Choroid plexus epithelial cell (primary cell): Measurements from ENCODE around the gene GALR3.
A peak's percentile ranks its signal among the peaks of the same experiment; 100 is the strongest.

Experiments used
- DNase-seq: peaks from one replicate; pipeline ENCODE4 v3.0.0-alpha.2; 2010; ENCODE audit warnings: low read depth
- H3K4me3 ChIP-seq: 2 replicates; pipeline ENCODE4 v1.5.1; 2011; ENCODE audit warnings: low read depth, mild to moderate bottlenecking, control low read depth, low read length, moderate library complexity
- CTCF ChIP-seq: conservative IDR thresholded peaks from 2 replicates; pipeline ENCODE4 v1.5.1; 2011; ENCODE audit warnings: low read depth, mild to moderate bottlenecking, control low read depth, inconsistent platforms, low read length, moderate library complexity

The GALR3 gene

GRCh38 chr22:37816543-37817180 lies 6.5 kb upstream of the GALR3 start:
- H3K4me3 ChIP-seq: no peak overlapping the region
- no peak for TF ChIP-seq CTCF
- no peak for DNase-seq

GRCh38 chr22:37817705-37818408 lies 5.3 kb upstream of the GALR3 start:
- peak overlapping the region; percentile 52 for H3K4me3 ChIP-seq
- peak; percentile 62 for TF ChIP-seq CTCF
- peak; percentile 84 for DNase-seq

- peak; percentile 57 for DNase-seq
- H3K4me3 ChIP-seq: peak overlapping the region; percentile 44
- TF ChIP-seq CTCF: peak; percentile 53
Measured at GRCh38 chr22:37818409-37819104, 4.6 kb upstream of the GALR3 start.

GRCh38 chr22:37819105-37819433 lies 4.1 kb upstream of the GALR3 start:
- TF ChIP-seq CTCF: no peak
- DNase-seq: no peak
- peak overlapping the region; percentile 44 for H3K4me3 ChIP-seq

- DNase-seq: no peak
- TF ChIP-seq CTCF: no peak
- no peak overlapping the region for H3K4me3 ChIP-seq
Measured at GRCh38 chr22:37820350-37820749, 2.8 kb upstream of the GALR3 start.

GRCh38 chr22:37822079-37822833 lies 926 bp upstream of the GALR3 start:
- no peak for TF ChIP-seq CTCF
- DNase-seq: no peak
- no peak overlapping the region for H3K4me3 ChIP-seq
